ENCODE results near the gene PCBP4.
"Not testable (repeated sequence)": the region's sequence is repeated elsewhere in the genome, so short reads cannot be mapped to it uniquely, and the experiment has no call there.

GRCh38 chr3:51990501-51990971, 23.3 kb upstream of the PCBP4 start:
- not testable (repeated sequence) for TF ChIP-seq CTCF (conservative IDR thresholded peaks at IDR 0.05; ENCODE audit: low read length); EZH2phosphoT487 (IDR thresholded peaks at IDR 0.05; ENCODE audit: borderline replicate concordance)

All from Loucy (cell line).